TTC549 (cell line): ENCODE measurements around the gene ERAL1.
"Not testable (repeated sequence)": the region's sequence is repeated elsewhere in the genome, so short reads cannot be mapped to it uniquely, and the experiment has no call there.

Experiments
- FAIRE-seq: peaks from 2 replicates; lab custom pipeline; 2012; peaks lifted over from hg19 to GRCh38; lab: Jason Lieb, UNC

Gene ERAL1

DNA sequence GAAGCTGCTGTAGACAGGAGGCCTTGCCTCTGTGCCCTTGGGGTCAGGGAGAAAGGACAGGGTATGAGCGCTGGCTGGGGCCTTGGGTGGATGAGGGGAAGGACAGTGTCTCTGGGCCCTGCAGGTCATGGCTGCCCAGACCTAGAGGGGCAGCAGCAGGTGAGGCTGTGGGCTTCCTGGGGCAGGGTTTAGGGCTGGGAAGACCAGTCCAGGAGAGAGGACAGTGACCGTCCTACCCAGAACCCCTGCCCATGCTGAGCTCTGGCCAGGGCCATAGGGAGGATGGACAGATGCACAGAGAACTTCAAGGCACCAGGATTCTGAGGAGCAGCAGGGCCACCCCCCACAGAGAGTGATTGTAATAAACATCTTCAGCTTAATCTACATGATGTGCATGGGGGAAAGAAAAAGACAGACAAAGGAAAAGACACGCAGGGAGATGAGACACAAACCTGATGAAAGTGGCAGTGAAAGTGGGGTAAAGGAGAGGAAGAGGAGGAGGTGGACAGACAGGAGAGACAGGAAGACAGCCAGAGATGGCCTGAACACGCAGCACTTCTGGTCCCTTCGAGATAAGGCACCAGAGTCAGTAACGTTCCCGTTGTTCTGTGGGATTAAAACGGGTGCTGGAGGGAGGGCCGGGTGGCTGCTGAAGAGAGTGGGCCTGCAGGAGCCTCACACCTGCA is 25.2 kb downstream of the ERAL1 start:
- FAIRE-seq = no peak

DNA sequence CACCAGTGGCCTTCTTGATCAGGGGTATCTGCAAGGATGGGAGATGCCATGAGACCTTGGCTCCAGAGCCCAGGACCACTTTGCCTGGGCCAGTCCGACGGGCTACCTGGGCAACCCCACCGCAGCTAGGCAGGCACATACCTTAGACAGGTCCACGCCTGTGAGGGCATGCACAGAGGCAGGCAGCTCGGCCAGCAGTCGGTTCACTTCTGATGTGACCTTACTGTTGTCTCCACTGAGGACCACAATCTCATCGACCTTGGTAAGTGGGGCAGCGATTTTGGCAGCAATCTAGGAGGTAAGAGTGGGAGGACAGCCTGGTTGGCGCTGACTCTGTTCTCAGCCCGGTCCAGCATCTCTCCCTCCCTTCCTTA is 25.7 kb downstream of the ERAL1 start:
- no peak for FAIRE-seq

DNA sequence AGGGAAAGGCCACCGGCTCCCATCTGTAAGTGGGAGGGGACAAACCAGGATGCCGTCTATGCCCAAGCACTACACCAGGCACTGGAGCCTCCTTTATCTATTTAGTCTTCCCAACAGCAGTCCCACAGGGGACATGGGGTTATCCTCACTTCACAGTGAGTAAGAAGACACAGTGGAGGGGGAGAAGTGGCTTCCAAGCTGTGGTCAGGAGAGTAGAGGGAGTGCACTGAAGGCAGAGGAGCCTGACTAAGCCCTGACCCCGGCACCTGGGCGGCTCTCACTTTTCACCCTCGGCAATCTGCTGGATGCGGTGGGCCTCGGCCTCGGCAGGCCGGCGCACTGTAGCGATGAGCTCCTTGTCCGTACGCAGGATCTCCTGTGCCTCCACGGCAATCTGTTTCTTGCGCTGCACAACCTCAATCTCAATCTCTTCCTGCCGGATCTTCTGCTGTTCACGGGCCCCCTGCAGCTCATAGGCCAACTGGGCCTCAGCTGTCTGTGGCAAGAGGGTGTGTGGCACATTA is 26.8 kb downstream of the ERAL1 start:
- FAIRE-seq = no peak

DNA sequence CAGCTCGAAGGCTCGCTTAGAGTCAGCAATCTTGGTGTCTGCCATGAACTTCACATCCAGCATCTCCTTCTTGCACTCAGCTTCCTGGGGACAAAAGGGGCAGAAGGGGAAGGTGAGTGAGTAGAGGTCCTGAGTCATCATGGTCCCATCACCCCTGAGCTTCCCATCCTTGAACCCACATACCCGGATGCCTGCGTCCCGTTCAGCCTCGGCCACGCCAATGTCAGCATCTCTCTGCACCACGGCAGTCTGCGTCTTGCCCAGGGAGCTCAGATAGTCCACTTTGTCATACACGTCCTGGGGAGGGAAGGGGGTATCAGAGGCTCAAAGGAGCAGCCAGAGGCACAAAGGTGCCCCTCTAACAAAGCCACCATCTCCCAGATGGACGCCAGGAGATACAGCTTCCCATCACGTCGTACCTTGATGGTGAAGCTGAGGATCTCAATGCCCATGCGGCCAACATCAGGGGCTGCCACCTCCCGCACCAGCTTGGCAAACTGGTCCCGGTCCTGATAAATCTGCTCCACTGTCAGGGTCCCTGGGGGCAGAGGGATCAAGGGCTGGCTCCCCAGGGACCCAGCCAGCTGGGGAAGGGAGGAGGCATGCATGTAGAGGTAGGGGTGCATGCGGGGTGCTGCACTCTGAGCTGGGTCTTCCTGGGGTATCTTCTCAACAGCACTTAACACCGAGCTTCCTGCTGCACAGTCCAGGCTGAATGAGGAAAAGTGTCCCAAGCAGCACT is 27.5 kb downstream of the ERAL1 start:
- FAIRE-seq = no peak

DNA sequence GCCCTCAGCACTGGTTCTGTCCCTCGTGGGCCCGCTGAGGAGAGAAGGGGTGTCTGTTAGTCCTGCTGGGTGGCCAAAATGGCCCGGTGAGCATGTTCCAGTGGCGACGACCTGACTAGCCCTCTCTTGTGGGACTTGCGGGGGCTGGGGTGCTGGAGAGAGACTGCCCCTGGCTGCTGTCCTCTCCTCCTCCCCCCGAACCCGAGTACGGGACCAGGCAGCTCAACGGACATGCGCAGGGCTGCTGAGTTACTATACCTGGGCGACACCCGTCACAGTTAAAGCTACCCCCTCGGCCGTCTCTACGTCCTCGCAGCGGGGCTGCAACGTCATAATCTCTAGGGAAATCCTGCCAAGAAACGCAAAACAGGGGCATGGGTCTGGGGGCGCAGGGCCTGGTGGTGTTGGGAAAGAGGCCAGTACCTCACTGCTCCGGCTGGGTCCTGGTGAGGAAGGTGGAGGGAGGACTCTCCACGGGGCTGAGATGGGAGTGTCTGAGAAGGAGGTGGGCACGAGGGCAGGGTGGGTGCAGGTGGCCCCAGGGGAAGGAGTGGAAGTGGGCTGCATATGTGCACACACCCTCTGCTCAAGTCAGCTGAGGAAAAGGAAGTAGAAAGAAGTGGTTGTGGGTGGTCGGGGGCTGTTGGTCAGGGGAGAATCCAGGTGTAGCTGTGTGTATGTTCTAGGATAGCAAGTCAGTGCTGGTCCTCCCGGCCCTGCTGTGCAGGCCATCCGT is 29.3 kb downstream of the ERAL1 start:
- FAIRE-seq = no peak

DNA sequence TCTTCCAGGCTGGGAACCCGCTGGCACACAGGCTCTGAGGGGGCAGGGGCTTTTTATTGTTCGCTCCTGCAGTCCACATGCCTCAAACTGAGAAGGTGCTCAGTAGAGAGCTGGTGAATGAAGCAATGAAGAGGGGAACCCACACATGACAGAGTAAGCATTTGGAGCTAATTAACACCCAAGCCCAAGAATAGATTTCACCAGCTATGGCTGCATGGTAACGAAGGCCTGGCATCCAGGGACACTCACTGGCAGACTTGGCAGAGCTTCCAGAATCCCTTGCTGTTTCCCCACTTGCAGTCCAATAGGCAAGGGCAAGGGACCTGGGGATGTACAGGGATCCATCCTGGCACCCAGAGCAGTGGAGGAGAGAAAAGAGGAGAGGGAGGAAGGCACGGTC is 30.5 kb downstream of the ERAL1 start:
- no peak for FAIRE-seq

DNA sequence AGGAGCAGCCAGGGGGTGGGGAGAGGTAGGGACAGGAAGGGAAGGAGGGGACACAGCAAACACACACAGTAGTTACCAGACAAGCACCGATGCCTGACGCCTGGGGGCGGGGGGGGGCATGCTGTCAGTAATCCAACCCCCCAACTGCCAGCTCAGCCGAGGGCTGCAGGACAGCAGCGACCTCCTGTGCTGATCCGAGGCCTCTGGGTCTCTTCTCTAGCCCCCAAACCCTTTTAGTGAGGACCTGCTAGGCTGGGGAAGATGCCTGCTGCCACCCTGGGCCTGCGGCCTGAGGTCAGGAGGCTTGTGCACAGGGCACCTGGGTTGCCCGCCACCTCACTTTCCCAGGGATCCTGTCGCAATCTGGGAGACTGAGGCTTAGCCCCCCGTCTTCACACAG is 31.1 kb downstream of the ERAL1 start:
- no peak for FAIRE-seq

DNA sequence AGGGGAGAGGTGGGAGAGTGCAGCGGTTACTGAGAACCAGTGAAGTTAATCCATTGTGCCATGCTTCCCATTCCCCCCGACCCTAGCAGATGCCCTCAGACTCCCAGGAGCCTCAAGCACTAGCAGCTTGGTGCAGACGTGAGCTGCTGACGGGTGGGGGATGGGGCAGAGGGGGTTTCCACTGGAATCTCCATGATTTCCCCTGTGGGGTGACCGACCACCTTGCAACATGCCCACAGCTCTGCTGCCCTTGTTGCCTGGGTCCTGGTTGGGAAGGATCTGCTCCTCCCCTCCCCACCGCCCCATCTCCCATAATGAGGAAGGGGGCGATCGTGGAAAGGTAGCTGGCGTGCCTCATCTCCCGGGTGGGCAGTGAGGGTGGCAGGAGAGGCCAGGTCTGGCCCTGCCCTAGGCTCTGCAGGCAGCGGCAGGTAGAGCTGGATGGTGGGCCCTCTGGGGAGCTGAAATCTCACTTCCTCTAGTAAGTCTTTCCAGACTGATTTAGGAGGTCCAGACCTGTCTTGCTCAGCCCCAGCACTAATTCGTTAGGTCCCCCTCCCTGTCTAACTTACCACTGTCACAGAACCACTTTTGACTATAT is 33.2 kb downstream of the ERAL1 start:
- FAIRE-seq = no peak

DNA sequence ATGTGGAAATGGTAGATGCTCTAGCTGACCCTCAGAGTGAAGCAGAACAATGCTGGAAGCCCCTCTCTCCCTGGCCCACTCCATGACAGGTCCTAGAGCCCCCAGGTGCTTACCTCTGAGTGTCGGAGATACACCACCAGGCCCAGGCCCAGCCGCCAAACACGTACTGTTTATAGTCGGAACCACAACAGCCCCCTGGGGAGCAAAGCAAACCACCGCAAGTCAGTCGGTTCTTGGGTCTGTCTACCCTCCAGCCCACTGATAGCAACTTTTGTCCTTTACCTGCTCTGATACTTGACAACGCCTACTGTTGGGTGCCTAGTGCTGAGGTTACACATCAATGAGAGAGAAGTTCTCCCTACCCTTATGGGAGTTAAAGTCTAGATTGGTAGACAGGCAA is 34.0 kb downstream of the ERAL1 start:
- no peak for FAIRE-seq

DNA sequence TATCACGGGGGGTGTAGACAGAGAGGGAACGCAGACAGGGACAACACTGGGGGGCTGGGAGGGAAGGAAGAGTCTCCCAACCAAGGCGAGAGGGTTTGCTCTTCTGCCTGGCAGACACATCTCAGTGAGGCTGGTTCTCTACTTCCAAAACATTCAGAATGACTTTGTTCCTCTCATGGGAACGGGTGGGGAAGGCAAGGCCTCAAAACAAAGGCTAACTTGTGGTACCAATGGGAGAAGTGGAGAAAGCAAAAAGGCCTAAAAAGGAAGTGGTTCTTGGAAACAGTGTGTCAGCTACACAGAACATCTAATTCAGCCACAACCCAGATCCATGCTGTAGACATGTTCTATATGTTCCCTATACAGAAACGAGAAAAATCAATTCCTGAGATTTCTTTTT is 35.2 kb downstream of the ERAL1 start:
- FAIRE-seq = no peak

DNA sequence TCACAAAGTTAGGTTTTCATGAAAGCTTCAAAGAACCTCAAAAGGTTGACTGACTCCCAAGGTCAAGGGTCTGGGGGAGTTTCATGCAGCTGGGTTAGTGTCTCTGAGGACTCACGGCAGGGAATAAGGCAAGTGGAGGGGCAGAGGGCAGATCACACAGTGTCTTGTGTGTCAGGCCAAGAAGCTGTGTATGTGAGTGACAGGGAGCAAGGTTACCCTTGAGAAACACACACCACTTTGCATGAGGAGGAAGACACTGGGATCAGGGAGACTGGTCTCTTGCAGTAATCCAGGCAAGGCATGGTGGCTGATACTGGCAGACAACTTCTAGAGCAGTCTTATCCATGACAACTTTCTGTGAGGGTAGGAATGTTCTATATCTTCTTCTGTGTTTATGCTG is 36.4 kb downstream of the ERAL1 start:
- FAIRE-seq = no peak

DNA sequence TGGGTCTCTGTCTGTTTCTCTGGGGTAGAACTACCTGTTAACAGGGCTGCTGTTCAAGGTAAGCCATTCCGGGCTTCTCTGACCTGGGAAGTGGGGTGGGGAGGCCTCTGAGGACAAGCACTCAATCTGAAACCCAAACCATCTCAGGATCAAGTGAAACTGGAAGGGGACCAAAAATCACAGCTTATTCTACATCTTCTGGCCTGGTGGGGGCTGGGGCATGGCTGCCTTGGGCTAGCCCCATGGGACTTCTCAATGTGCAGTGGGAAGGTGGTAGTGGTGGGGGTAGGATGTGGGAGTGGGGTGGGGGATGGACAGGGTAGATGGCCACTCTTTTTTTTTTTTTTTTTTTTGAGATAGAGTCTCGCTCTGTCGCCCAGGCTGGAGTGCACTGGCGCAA is 37.2 kb downstream of the ERAL1 start:
- no peak for FAIRE-seq

DNA sequence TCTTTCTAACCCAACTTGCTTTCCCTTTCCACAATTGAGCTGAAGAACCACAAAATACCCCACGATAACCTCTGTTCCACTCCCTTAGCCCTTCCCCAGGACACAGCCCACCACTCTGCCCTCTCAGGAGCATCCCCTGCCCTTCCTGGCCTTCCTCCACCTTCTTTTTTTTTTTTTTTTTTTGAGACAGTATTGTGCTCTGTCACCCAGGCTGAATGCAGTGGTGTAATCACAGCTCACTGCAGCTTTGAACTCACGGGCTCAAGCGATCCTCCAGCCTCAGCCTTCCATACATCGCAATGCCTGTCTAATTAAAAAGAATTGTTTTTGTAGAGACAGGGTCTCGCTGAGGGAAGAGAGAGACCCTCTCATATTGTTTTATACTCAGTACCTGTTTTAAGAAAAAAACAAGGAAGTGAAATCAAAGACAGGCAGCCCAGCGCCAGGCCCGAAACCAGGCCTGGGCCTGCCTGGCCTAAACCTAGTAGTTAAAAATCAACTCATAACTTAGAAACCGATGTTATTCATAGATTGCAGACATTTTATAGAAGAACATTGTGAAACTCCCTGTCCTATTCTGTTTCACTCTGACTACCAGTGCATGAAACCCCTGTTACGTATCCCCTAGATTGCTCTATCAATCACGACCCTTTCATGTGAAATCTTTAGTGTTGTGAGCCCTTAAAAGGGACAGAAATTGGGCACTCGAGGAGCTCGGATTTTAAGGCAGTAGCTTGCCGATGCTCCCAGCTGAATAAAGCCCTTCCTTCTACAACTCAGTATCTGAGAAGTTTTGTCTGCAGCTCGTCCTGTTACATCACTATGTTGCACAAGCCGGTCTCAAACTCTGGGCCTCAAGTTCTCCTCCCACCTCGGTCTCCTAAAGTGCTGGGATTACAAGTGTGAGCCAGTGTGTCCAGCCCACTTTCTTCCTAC is 38.7 kb downstream of the ERAL1 start:
- not testable (repeated sequence) for FAIRE-seq

DNA sequence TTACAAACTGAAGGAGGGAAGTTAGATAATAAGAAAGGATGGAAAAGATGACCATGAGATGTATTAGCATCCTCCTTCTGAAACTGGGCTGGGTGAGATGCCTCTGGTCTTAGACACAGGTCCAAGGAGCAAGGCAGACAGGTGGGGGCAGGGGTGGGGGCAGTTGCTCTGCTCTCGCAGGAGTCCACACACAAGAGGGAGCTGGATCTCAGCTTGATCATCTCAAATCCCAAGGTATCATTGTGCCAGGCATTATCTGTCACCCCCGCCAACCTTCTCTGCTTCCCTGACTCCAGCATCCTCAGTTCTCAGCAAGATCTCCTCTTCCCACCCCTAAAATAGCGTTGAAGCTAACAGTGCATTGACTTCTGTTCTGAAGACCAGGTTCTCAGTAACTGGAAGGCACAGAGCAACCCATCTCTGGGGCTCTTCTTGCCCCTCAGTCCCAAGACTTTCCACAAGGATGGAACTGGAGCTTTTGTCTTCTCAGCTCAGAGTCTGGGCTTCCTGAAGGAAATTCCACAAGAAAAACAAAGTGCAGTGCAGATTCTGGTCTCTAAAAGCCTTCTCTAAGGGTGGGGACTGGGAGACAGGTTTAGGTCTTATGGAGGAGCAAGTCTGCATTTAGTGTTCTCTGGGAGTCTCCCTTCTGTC is 41.1 kb downstream of the ERAL1 start:
- no peak for FAIRE-seq

DNA sequence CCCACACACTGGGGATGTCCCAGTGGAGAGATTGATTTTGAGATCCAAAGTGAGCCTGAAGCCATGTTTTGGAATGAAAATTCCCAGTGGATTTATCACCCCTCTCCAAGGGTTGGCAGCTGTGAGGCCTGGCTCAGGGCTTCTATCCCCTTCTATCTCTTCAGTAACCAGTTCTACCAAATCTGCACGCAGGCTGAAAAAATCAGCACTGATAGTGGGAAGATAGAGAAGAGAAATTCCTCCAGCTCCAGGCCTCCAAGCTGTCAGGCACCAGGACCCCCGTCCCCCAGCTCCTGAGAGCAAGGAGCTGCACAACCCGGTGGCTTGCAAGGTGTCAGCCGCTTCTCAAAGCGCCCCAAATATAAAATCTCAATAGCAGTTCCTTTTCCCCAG is 41.7 kb downstream of the ERAL1 start:
- no peak for FAIRE-seq

DNA sequence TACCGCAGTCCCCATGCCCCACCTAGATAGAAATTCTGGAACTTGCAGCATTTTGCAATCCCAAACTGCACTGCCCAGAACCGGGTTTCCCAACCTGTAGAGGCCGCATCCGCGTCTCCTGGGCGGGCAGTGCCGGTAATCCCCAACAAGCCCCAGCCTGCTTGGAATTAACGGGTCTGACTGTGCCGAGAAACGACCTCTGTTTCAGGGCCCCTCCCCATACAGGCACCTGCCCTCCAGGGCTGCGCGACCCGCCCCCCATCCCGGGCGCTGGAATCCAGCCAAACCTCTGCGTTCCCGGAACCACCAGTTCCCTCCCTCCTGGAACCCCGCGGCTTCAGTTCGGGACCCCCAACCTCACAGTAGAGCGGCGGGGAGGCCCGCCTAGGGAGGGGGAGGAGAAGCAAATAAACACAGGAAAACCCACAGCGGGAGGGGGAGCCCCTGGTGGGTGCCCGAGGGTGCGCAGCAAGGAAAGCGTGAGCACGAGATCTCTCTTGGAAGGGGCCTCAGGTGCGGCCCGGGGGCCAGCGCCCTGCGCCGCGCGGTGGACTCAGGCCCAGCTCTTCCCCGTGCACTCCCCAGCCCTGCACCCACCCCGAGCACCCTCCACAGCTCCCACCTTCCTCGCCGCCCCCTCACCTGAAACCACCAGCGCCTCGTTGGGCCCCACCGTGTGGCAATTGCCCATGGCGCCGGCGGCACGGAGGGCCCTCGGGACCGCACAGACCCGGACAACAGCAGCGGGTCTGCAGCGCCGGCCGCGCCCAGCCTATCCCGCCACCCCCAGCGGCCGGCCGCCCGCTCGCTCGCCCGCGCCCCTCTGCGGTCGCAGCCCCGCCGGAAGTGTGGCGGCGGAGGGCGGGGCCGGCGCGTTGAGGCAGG is 42.3 kb downstream of the ERAL1 start, which contains the start of gene FLOT2:
FLOT2 (minus strand) TSS at position 850 of the 885 bp plus-strand sequence; CDS start at position 691, 159 bp downstream.
- FAIRE-seq = no peak

DNA sequence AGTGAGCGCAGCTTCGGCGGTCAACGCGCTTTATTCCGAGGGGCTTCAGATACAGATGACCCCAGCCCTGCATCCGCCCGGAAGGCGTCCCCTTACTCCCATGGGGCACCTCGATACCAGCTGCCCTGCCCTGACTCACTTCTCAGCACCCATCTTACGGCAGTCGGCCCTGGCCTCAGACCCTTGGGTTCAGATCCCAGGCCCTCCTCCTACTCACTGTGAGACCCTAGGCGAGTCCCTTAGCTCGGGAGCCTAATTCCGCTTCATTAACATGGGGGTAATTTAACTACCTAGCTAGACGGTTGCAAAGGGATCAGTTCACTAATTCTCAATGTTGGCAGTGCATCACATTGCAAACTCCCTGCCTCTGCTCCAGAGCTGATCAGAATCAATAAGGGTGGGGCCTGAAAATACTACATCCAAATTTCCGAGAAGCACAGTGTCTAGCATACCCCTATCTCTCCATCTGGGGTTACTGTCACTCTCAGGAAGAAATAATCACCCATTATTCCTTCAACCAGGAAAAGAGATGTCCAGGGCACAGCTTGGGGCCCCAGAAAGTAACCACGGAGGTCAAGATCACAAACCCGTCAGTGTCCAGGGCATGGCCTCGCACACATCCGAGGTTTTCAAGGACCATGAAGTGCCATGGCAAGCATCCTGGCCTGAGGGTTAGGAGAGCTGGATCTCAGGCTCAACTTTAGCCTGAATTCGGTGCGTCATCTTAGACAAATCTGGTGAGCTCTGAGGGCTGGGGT is 43.1 kb downstream of the ERAL1 start:
- no peak for FAIRE-seq

DNA sequence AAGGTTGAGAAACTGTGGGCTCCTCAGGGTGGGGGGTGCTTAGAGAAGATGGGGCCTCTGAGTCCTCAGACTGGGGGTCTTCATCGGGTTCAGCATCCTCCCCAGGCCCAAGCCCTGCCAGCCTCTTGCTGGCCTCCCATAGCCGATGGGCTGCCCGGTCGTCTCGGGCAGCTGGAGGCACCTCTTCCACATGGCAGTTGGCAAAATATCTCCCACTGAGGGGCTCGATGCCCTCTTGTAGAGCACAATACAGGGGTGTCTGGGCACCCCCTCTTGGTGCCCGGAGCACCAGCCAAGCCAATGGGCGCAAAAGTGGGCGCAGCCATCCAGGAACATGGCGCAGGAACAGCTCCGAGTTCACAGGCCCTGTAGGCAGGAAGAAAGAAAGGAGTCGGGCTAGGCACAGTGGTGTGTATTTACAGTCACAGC is 43.7 kb downstream of the ERAL1 start:
- no peak for FAIRE-seq

DNA sequence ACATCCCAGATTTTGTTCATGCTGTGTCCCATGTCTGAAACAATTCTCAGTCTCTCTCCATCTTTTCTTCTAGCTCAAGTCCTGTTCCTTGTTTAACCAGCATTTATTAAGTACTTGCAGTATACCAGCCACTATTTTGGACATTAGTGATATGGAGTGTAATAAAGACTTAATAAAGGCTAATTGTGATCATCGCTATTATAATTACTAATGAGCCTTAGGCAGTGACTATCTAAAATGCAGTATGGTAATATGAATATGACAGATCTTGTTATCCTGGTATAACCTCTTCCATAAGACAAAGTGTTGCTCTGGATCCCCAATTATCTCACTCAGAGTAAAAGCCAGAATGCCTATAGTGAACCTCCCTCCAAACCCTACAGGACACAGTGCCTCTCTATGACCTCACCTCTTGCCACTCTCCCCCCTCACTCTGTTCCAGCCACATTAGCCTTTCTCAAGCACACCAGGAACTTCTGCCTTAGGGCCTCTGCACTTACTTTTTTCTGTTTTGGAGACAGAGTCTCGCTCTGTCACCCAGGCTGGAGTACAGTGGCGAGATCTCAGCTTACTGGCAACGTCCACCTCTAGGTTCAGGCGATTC is 44.5 kb downstream of the ERAL1 start:
- FAIRE-seq = no peak
